Right cardiac atrium (tissue), 5 donors: ENCODE measurements around the gene TEX14. TPM values are rescaled to one million over a fixed set of nuclear protein-coding genes. Genes with fewer than 3 reads are reported as not detected.
"Not testable (repeated sequence)": the region's sequence is repeated elsewhere in the genome, so short reads cannot be mapped to it uniquely, and the experiment has no call there.

ENCODE experiments used
- ATAC-seq, 2 donors: fragments of 200-7000 bp; cut with Tn5 transposase; one replicate each; pipeline versions ENCODE4 v1.8.0 to v1.9.1; 2020; ENCODE audit warnings: moderate library complexity in 2 of 2, mild to moderate bottlenecking in 1 of 2
- DNase-seq, 3 donors: peaks; one replicate each; pipeline ENCODE4 v3.0.0-alpha.2; 2020
- H3K27ac ChIP-seq: one replicate; pipeline ENCODE4 v1.5.1; 2013; ENCODE audit warnings: mild to moderate bottlenecking, low read length, control low read depth, moderate library complexity
- H3K27me3 ChIP-seq: one replicate; pipeline ENCODE4 v1.6.1; 2013; ENCODE audit not compliant: control insufficient read depth, insufficient read depth
- H3K4me1 ChIP-seq: one replicate; pipeline ENCODE4 v1.6.1; 2013; ENCODE audit warnings: low read length; ENCODE audit not compliant: control insufficient read depth, insufficient read depth
- H3K4me3 ChIP-seq: one replicate; pipeline ENCODE4 v1.5.1; 2013; ENCODE audit warnings: low read length, control low read depth
- H3K9me3 ChIP-seq: one replicate; pipeline ENCODE4 v1.6.1; 2013; ENCODE audit warnings: low read length; ENCODE audit not compliant: control insufficient read depth
- WGBS: extraction: QIAGEN DNeasy Blood & Tissue Kit; methylation state at CpG from one replicate; pipeline ENCODE4 v1.1.7; 2013; 5-methylcytosine and 5-hydroxymethylcytosine counted together
- intact Hi-C, 4 donors: fragments of 100-400 bp; cut with DNase I; formaldehyde crosslinking; loops; one replicate each; pipeline versions ENCODE4 v1.11.0 to v1.14.0; 2022 to 2023
- polyA plus RNA-seq: library from polyadenylated mRNA; stranded (reverse); fragments of 200-250 nt; gene quantifications from one replicate; pipeline ENCODE4 v1.2.3, GENCODE V29; 2013
- total RNA-seq, 4 donors: library from RNA; stranded (reverse); fragmentation: NEBNext Ultra II Directional; extraction: Animal tissue kit (Norgen Biotek cat#: 25700); gene quantifications; one replicate each; pipeline ENCODE4 v1.2.1, GENCODE V29; 2021
- donor health status: healthy with polysubstance abuse.
- donor health status: DM: no; HTN: yes; CAD: no.
- donor health status: DM: no; HTN: no; CAD: no.
- donor health status: DM: no; HTN: yes; CAD: no; lungs with severe emphysema.
- donor health status: DM: yes; HTN: yes; CAD: no.

Gene TEX14
- total and polyA plus RNA-seq, 5 donors, result 0.15 to 0.57 (median 0.24) TPM; not detected in 1

- DNase-seq (no peak), ATAC-seq (no peak)
- H3K4me3 ChIP-seq, result no peak overlapping the region
- no peaks in the 10 kb centered on the region for H3K4me1 ChIP-seq
- intact Hi-C loops, result no loop called here
- H3K27me3 ChIP-seq, result no peaks in the 10 kb centered on the region
- H3K27ac ChIP-seq, result no peak overlapping the region
- H3K9me3 ChIP-seq, result no peaks in the 10 kb centered on the region
- 54% methylated on average over 5 of the region's 5 CpGs for WGBS
Measured at GRCh38 chr17:58556833-58557250, 135.0 kb downstream of the TEX14 start.

GRCh38 chr17:58555109-58555508 lies 136.7 kb downstream of the TEX14 start:
- H3K27ac ChIP-seq, H3K4me3 ChIP-seq, intact Hi-C loops, H3K9me3 ChIP-seq, DNase-seq, ATAC-seq, H3K4me1 ChIP-seq, H3K27me3 ChIP-seq: not testable (repeated sequence)
- WGBS, result 84% methylated on average over 3 of the region's 3 CpGs

DNA sequence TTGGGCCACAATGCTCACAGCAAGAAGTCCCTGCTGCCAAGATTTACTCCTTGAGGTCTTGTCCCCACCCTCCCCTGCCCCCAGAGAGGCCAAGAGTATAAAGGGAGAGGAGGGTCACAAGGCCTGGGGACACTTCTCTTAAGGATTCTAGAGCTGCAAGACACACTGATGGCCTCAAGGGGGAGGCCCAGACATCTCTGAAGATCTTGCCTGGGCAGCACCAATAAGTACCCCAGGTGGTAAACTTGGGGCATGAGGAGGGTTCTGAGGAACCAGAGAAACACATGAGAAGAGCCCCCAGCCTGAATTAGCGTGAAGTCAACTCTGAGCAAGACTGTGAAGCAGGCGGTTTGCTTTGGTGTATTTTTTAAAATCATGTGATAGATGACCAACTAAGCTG lies 150.6 kb downstream of the TEX14 start:
- DNase-seq (no peak), ATAC-seq (no peak)
- intact Hi-C loops, result no loop called here
- Histone ChIP-seq H3K4me3 (no peak overlapping the region), H3K4me1 (peaks cover 12% of the 10 kb centered on the region), H3K9me3 (no peaks in the 10 kb centered on the region), H3K27me3 (no peaks in the 10 kb centered on the region), H3K27ac (no peak overlapping the region)
- WGBS, result 88% methylated on average over 2 of the region's 2 CpGs

- no peaks in the 10 kb centered on the region for H3K27me3 ChIP-seq
- H3K4me1 ChIP-seq, result peaks cover 12% of the 10 kb centered on the region
- DNase-seq (no peak), ATAC-seq (no peak)
- H3K4me3 ChIP-seq, result no peak overlapping the region
- no peak overlapping the region for H3K27ac ChIP-seq
- intact Hi-C loops, result no loop called here
- no peaks in the 10 kb centered on the region for H3K9me3 ChIP-seq
Measured at GRCh38 chr17:58539698-58540097, 152.1 kb downstream of the TEX14 start.

DNA sequence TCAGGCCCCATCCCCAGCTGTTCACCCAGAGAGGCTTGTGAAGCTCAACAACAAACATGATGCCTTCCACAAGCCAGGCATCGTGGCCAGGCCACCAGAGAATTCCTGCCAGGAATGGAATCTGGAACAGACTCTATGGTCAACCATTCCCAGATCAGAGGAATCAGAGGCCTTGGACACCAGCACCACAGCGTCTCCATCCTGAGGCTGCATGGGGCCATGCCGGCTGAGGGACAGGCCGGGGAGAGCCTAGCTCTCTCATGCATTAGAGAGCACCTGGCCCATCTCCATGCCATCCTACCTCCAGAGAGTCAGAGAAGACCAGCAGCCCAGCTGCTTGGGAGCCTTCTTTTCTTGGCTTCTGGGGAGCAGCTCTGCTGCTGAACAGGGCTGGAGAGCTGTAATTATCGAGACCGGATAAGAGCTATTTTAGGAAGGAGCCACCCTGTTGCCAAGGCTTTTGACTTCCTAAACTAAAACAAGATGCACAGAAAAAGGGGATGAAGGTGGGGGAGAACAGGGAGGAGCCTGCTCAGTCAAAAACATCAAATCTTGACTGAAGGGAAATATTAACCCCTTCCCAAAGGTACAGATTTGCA lies 152.9 kb downstream of the TEX14 start:
- Histone ChIP-seq H3K9me3 (no peaks in the 10 kb centered on the region), H3K4me1 (peaks cover 19% of the 10 kb centered on the region), H3K27ac (peak overlapping the region; percentile 69), H3K4me3 (no peak overlapping the region), H3K27me3 (no peaks in the 10 kb centered on the region)
- WGBS, result 27% methylated on average over 6 of the region's 6 CpGs
- peak in 1 of 3 donors; percentile 47 for DNase-seq
- intact Hi-C loops, result no loop called here
- peak; percentile 38 to 64 for ATAC-seq

DNA sequence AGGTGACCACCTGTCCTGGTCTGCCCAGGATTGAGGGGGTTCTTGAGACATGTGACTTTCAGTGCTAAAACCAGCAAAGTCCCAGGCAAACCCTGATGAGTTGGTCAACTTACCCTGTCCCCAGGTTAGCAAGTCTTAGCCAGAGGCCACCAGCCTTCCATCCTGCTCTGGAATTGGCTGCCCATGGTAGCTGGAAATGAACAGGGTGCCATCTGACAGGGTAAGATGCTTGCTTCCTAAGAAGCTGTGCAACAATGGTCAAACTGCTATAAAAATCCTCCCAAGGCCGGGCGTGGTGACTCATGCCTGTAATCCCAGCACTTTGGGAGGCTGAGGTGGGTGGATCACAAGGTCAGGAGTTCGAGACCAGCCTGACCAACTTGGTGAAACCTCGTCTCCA lies 154.6 kb downstream of the TEX14 start:
- no peak for DNase-seq
- intact Hi-C loops, result no loop called here

GRCh38 chr17:58536542-58536941 lies 155.3 kb downstream of the TEX14 start:
- 82% methylated on average over 3 of the region's 3 CpGs for WGBS
- peaks cover 24% of the 10 kb centered on the region for H3K4me1 ChIP-seq
- H3K27me3 ChIP-seq, result no peaks in the 10 kb centered on the region
- no peaks in the 10 kb centered on the region for H3K9me3 ChIP-seq
- ATAC-seq (no peak), DNase-seq (no peak)
- H3K4me3 ChIP-seq, result no peak overlapping the region
- intact Hi-C loops, result no loop called here
- no peak overlapping the region for H3K27ac ChIP-seq

More for the DNA sequence above, 154.6 kb downstream of the TEX14 start:
- no peak for ATAC-seq
- WGBS, result 96% methylated on average over 4 of the region's 4 CpGs
- no peaks in the 10 kb centered on the region for H3K27me3 ChIP-seq
- no peak overlapping the region for H3K4me3 ChIP-seq
- H3K4me1 ChIP-seq, result peaks cover 24% of the 10 kb centered on the region
- H3K27ac ChIP-seq, result no peak overlapping the region
- H3K9me3 ChIP-seq, result no peaks in the 10 kb centered on the region

GRCh38 chr17:58535431-58535830 lies 156.4 kb downstream of the TEX14 start:
- H3K27ac ChIP-seq, result peak overlapping the region; percentile 85
- H3K27me3 ChIP-seq, result no peaks in the 10 kb centered on the region
- H3K9me3 ChIP-seq, result no peaks in the 10 kb centered on the region
- peaks cover 24% of the 10 kb centered on the region for H3K4me1 ChIP-seq
- ATAC-seq, result no peak
- 93% methylated on average over 2 of the region's 2 CpGs for WGBS
- no peak for DNase-seq
- no peak overlapping the region for H3K4me3 ChIP-seq
- intact Hi-C loops, result no loop called here

- H3K4me1 ChIP-seq, result peaks cover 24% of the 10 kb centered on the region
- DNase-seq (peak in 1 of 3 donors; percentile 71), ATAC-seq (peak; percentile 25 to 71)
- H3K27ac ChIP-seq, result peak overlapping the region; percentile 85
- no peaks in the 10 kb centered on the region for H3K9me3 ChIP-seq
- H3K27me3 ChIP-seq, result no peaks in the 10 kb centered on the region
- WGBS, result 77% methylated on average over 4 of the region's 4 CpGs
- no peak overlapping the region for H3K4me3 ChIP-seq
- intact Hi-C loops, result no loop called here
Measured at GRCh38 chr17:58534901-58535421, 156.9 kb downstream of the TEX14 start.

GRCh38 chr17:58534331-58534730 lies 157.5 kb downstream of the TEX14 start:
- Histone ChIP-seq H3K4me3 (no peak overlapping the region), H3K9me3 (no peaks in the 10 kb centered on the region), H3K27ac (peak overlapping the region; percentile 85), H3K27me3 (no peaks in the 10 kb centered on the region), H3K4me1 (peaks cover 22% of the 10 kb centered on the region)
- DNase-seq, result no peak
- 58% methylated on average over 3 of the region's 3 CpGs for WGBS
- intact Hi-C loops, result no loop called here
- no peak for ATAC-seq

- intact Hi-C loops, result no loop called here
- Histone ChIP-seq H3K4me3 (no peak overlapping the region), H3K27ac (no peak overlapping the region), H3K9me3 (no peaks in the 10 kb centered on the region), H3K4me1 (peaks cover 24% of the 10 kb centered on the region), H3K27me3 (no peaks in the 10 kb centered on the region)
- WGBS, result 94% methylated on average over 5 of the region's 5 CpGs
- DNase-seq, result no peak
- no peak for ATAC-seq
Measured at GRCh38 chr17:58533616-58534188, 158.1 kb downstream of the TEX14 start.
